ENCODE data around the gene RERE. TPM values are rescaled to one million over a fixed set of nuclear protein-coding genes. Genes with fewer than 3 reads are reported as not detected.
"Not testable (repeated sequence)": the region's sequence is repeated elsewhere in the genome, so short reads cannot be mapped to it uniquely, and the experiment has no call there.

RERE gene
- total RNA-seq, 2 donors from 2014 or later = 144 to 174 TPM

- Histone ChIP-seq H3K36me3 (no peaks in the 10 kb centered on the region), H3K4me1 (ENCODE audit: control insufficient read depth in 1 of 2, low read depth in 2 of 2) (peaks cover 0 to 17% of the 10 kb centered on the region in 2 donors), H3K4me3 (no peak overlapping the region), H3K27me3 (replicated peaks; ENCODE audit: insufficient read depth) (no peaks in the 10 kb centered on the region), H3K27ac (no peak overlapping the region), H3K9me3 (no peaks in the 10 kb centered on the region)
- no peak for ATAC-seq (ENCODE audit: insufficient number of reproducible peaks, low FRiP score, low read depth)
- TF ChIP-seq CTCF (IDR thresholded peaks at IDR 0.05) = no peak
- DNase-seq (ENCODE audit: low spot score) = no peak
Observed at GRCh38 chr1:8447616-8448150, 369.8 kb downstream of the RERE start.

- DNase-seq (ENCODE audit: low spot score); ATAC-seq (ENCODE audit: insufficient number of reproducible peaks, low FRiP score, low read depth); H3K27ac ChIP-seq; H3K9me3 ChIP-seq; H3K27me3 ChIP-seq (replicated peaks; ENCODE audit: insufficient read depth); H3K36me3 ChIP-seq; H3K4me3 ChIP-seq: not testable (repeated sequence)
- peaks cover 0 to 17% of the 10 kb centered on the region in 2 donors for H3K4me1 ChIP-seq (ENCODE audit: control insufficient read depth in 1 of 2, low read depth in 2 of 2)
Observed at GRCh38 chr1:8446119-8446518, 371.3 kb downstream of the RERE start.

- H3K9me3 ChIP-seq = no peaks in the 10 kb centered on the region
- no peaks in the 10 kb centered on the region for H3K27me3 ChIP-seq (replicated peaks; ENCODE audit: insufficient read depth)
- peaks cover 8 to 21% of the 10 kb centered on the region in 2 donors for H3K4me1 ChIP-seq (ENCODE audit: control insufficient read depth in 1 of 2, low read depth in 2 of 2)
- DNase-seq (ENCODE audit: low spot score) (no peak), ATAC-seq (ENCODE audit: insufficient number of reproducible peaks, low FRiP score, low read depth) (no peak)
- no peaks in the 10 kb centered on the region for H3K36me3 ChIP-seq
- no peak for TF ChIP-seq CTCF (IDR thresholded peaks at IDR 0.05)
- H3K27ac ChIP-seq = no peak overlapping the region
- H3K4me3 ChIP-seq = no peak overlapping the region
Observed at GRCh38 chr1:8443558-8444194, 373.8 kb downstream of the RERE start.

- H3K4me3 ChIP-seq = no peak overlapping the region
- no peak for DNase-seq (ENCODE audit: low spot score)
- H3K36me3 ChIP-seq = no peaks in the 10 kb centered on the region
- H3K27ac ChIP-seq = no peak overlapping the region
- TF ChIP-seq CTCF (IDR thresholded peaks at IDR 0.05) = no peak
- ATAC-seq (ENCODE audit: insufficient number of reproducible peaks, low FRiP score, low read depth) = no peak
- H3K27me3 ChIP-seq (replicated peaks; ENCODE audit: insufficient read depth) = no peaks in the 10 kb centered on the region
- no peaks in the 10 kb centered on the region for H3K9me3 ChIP-seq
- H3K4me1 ChIP-seq (ENCODE audit: control insufficient read depth in 1 of 2, low read depth in 2 of 2) = peaks cover 15 to 25% of the 10 kb centered on the region in 2 donors
Observed at GRCh38 chr1:8441426-8441825, 376.0 kb downstream of the RERE start.

- H3K9me3 ChIP-seq = no peaks in the 10 kb centered on the region
- no peak for ATAC-seq (ENCODE audit: insufficient number of reproducible peaks, low FRiP score, low read depth)
- peak overlapping the region; percentile 10 to 64 for H3K27ac ChIP-seq
- TF ChIP-seq CTCF (IDR thresholded peaks at IDR 0.05) = no peak
- no peaks in the 10 kb centered on the region for H3K36me3 ChIP-seq
- no peaks in the 10 kb centered on the region for H3K27me3 ChIP-seq (replicated peaks; ENCODE audit: insufficient read depth)
- H3K4me3 ChIP-seq = no peak overlapping the region
- peaks cover 15 to 25% of the 10 kb centered on the region in 2 donors for H3K4me1 ChIP-seq (ENCODE audit: control insufficient read depth in 1 of 2, low read depth in 2 of 2)
- DNase-seq (ENCODE audit: low spot score) = peak; percentile 49
Observed at GRCh38 chr1:8439015-8439702, 378.3 kb downstream of the RERE start.
